Neural crest cell (in vitro differentiated cells): ENCODE results near the gene MFSD2A. TPM values are rescaled to one million over a fixed set of nuclear protein-coding genes. Genes with fewer than 3 reads are reported as not detected.
A peak's percentile ranks its signal among the peaks of the same experiment; 100 is the strongest.
"Not testable (repeated sequence)": the region's sequence is repeated elsewhere in the genome, so short reads cannot be mapped to it uniquely, and the experiment has no call there.

Source experiments
- DNase-seq: peaks from one replicate; pipeline ENCODE4 v3.0.0; 2021; ENCODE audit warnings: low read depth, mixed read lengths, low spot score
- H3K27ac Mint-ChIP-seq: one replicate; pipeline ENCODE4 v1.8.0; 2021; ENCODE audit warnings: mild to moderate bottlenecking, mixed read lengths; ENCODE audit not compliant: unreplicated experiment
- H3K27me3 Mint-ChIP-seq: 2 replicates; pipeline ENCODE4 v1.8.0; 2021; ENCODE audit warnings: low read depth, mild to moderate bottlenecking, mixed read lengths
- H3K36me3 Mint-ChIP-seq: 2 replicates; pipeline ENCODE4 v1.8.0; 2021; ENCODE audit warnings: low read depth, mild to moderate bottlenecking, mixed read lengths
- H3K4me1 Mint-ChIP-seq: 2 replicates; pipeline ENCODE4 v1.8.0; 2021; ENCODE audit warnings: mixed read lengths
- H3K4me3 Mint-ChIP-seq: one replicate; pipeline ENCODE4 v1.8.0; 2021; ENCODE audit warnings: mild to moderate bottlenecking, mixed read lengths
- H3K9me3 Mint-ChIP-seq: 2 replicates; pipeline ENCODE4 v1.8.0; 2021; ENCODE audit warnings: mixed read lengths
- total RNA-seq: library from RNA; stranded (reverse); gene quantifications from 2 replicates; pipeline ENCODE4 v1.2.1, GENCODE V29; 2021
- TF ChIP-seq, protein P1 (sequence below): fragments of 200-600 bp; sonication (generic); conservative IDR thresholded peaks from 2 replicates; pipeline ENCODE4 v1.5.0; 2021; ENCODE audit warnings: antibody characterized with exemption, mild to moderate bottlenecking

Gene MFSD2A
- total RNA-seq, 1 donor from 2014 or later: 20.9 TPM

DNA sequence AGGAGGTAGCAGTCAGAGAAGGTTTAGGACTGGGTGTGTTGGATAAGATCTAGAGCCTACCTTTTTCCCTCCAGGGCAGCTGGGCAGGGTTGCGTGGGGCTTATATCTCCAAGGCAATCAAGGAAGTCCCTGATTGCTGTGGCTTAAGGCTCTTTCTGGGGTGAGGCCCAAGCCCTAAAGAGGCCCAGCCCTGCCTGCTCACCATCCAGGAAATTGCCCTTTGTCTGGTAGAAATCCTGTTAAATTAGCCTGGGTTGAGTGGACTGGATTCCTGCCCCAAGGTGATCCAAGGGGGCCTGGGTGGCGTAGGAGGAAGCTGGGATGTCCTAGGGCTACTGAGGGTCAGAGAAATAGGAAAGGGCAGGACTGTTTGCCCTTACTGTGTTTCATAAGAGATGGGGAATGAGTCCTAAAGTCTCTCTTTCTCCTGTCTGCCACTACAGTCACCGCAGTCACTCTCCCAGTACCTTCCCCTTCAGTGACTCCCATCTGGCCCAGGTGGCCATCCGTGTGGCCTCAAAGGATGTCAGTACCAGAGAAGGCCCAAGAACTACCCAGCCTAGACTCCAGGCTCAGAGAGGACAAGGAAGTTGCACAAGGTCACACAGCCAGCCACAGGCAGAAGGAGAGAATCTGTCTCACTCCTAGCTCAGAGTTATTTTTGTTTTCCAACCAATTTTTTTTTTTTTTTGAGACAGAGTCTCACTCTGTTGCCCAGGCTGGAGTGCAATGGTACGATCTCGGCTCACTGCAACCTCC is 25.8 kb downstream of the MFSD2A start:
- no peak for DNase-seq
- no peaks in the 10 kb centered on the region for H3K27me3 Mint-ChIP-seq
- no peak overlapping the region for H3K4me3 Mint-ChIP-seq
- no peak overlapping the region for H3K27ac Mint-ChIP-seq
- H3K4me1 Mint-ChIP-seq: peaks cover 26% of the 10 kb centered on the region
- TF ChIP-seq, protein P1, sequence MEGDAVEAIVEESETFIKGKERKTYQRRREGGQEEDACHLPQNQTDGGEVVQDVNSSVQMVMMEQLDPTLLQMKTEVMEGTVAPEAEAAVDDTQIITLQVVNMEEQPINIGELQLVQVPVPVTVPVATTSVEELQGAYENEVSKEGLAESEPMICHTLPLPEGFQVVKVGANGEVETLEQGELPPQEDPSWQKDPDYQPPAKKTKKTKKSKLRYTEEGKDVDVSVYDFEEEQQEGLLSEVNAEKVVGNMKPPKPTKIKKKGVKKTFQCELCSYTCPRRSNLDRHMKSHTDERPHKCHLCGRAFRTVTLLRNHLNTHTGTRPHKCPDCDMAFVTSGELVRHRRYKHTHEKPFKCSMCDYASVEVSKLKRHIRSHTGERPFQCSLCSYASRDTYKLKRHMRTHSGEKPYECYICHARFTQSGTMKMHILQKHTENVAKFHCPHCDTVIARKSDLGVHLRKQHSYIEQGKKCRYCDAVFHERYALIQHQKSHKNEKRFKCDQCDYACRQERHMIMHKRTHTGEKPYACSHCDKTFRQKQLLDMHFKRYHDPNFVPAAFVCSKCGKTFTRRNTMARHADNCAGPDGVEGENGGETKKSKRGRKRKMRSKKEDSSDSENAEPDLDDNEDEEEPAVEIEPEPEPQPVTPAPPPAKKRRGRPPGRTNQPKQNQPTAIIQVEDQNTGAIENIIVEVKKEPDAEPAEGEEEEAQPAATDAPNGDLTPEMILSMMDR: no peak
- H3K9me3 Mint-ChIP-seq: peaks cover 3% of the 10 kb centered on the region
- no peaks in the 10 kb centered on the region for H3K36me3 Mint-ChIP-seq

DNA sequence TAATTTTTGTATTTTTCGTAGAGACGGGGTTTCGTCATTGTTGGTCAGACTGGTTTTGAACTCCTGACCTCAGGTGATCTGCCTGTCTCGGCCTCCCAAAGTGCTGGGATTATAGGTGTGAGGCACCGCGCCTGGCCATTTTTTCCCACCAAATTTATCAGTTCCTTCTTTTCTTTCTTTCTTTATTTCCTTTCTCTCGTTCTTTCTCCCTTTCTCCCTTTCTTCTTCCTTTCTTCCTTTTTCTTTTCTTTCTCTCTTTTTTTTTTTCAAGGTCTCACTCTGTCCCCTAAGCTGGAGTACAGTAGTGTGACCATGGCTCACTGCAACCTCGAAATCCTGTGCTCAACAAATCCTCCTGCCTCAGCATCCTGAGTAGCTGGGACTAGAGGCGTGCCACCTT is 26.4 kb downstream of the MFSD2A start:
- TF ChIP-seq, protein P1: no peak
- peak overlapping the region; percentile 11 for H3K27ac Mint-ChIP-seq
- H3K27me3 Mint-ChIP-seq: no peaks in the 10 kb centered on the region
- DNase-seq: no peak
- peaks cover 26% of the 10 kb centered on the region for H3K4me1 Mint-ChIP-seq
- H3K9me3 Mint-ChIP-seq: peaks cover 3% of the 10 kb centered on the region
- no peaks in the 10 kb centered on the region for H3K36me3 Mint-ChIP-seq
- H3K4me3 Mint-ChIP-seq: no peak overlapping the region

DNA sequence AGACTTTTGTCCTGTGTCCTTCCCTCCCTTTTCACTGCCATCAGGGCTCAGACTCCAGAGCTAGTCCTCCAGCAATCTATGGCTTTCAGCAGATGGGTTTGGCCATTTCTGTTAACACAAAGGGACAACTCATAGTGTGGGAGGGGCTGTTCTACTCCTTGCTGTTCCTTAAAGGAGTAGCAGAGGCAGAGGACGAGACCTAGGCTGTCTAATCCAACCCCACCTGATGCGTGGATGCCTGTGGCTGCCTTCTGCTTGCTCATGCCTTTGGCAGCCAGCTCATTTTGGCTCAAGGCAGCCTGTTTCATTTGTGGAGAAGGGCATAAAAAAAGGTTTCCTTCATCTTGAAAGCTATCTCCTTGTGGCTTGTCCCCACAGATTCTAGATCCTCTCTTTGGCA is 27.0 kb downstream of the MFSD2A start:
- H3K4me1 Mint-ChIP-seq: peaks cover 22% of the 10 kb centered on the region

DNA sequence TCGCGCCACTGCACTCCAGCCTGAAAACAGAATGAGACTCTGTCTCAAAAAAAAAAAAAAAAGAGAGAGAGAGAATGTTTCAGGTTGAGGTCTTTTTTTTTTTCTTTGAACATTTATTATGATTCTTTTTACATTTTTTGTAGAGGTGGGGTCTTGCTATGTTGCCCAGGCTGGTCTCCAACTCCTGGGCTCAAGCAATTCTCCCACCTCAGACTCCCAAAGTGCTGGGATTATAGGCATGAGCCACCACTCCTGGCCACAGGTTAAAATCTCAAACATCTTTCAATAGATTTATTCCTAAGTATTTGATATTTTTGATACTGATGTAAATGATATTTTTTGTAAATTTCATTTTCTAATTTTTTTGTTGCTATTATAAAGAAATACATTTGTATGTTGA is 29.5 kb downstream of the MFSD2A start:
- H3K36me3 Mint-ChIP-seq, H3K27ac Mint-ChIP-seq, H3K4me3 Mint-ChIP-seq, H3K9me3 Mint-ChIP-seq, H3K27me3 Mint-ChIP-seq, DNase-seq: not testable (repeated sequence)
- peaks cover 27% of the 10 kb centered on the region for H3K4me1 Mint-ChIP-seq

More for the DNA sequence above, 27.0 kb downstream of the MFSD2A start:
- DNase-seq: no peak
- Mint-ChIP-seq H3K36me3 (no peaks in the 10 kb centered on the region), H3K27me3 (no peaks in the 10 kb centered on the region), H3K27ac (peak overlapping the region; percentile 11), H3K9me3 (peaks cover 3% of the 10 kb centered on the region), H3K4me3 (no peak overlapping the region)
- TF ChIP-seq, protein P1: no peak

DNA sequence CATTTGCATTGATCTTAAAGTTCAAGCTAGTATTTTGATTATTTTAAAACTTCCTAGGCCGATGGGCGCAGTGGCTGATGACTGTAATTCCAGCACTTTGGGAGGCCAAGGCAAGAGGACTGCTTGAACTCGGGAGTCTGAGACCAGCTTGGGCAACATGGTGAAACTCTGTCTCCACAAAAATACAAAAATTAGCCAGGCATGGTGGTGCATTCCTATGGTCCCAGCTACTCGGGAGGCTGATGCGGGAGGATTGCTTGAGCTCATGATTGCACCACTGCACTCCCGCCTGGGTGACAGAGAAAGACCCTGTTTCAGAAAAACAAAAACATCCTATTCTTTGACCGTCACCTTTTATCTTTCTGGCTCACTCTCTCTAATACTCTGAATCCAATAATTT is 30.0 kb downstream of the MFSD2A start:
- Mint-ChIP-seq H3K9me3 (no peaks in the 10 kb centered on the region), H3K4me1 (peaks cover 25% of the 10 kb centered on the region), H3K4me3 (no peak overlapping the region), H3K36me3 (no peaks in the 10 kb centered on the region), H3K27me3 (no peaks in the 10 kb centered on the region), H3K27ac (no peak overlapping the region)
- TF ChIP-seq, protein P1: no peak
- no peak for DNase-seq

DNA sequence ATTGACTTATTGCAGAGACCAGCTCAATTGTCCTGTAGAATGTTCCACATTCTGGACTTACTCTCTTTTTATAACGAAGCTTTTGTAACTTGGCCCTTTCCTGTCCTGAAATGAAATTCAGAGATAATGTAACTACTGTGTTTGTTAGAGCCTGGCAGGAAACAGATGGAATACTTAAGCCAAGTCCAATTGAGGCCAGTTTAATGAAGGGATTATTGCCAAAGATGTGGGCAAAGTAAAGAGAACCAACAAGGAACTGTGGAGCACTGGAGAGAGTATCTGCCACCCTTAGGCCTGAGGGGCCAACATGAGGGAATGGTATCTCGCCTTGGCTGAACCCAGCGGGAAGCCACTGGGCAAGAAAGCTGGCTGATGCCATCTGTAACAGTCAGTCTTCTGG is 32.9 kb downstream of the MFSD2A start:
- H3K27ac Mint-ChIP-seq: no peak overlapping the region
- no peaks in the 10 kb centered on the region for H3K27me3 Mint-ChIP-seq
- DNase-seq: no peak
- H3K9me3 Mint-ChIP-seq: no peaks in the 10 kb centered on the region
- H3K4me3 Mint-ChIP-seq: no peak overlapping the region
- no peaks in the 10 kb centered on the region for H3K36me3 Mint-ChIP-seq
- peaks cover 11% of the 10 kb centered on the region for H3K4me1 Mint-ChIP-seq
- TF ChIP-seq, protein P1: no peak
